Naive thymus-derived CD8-positive, alpha-beta T cell (primary cell): ENCODE measurements around the gene TMEM87A. TPM values are rescaled to one million over a fixed set of nuclear protein-coding genes. Genes with fewer than 3 reads are reported as not detected.

Source experiments
- ATAC-seq, 2 donors: fragments of 150-1000 bp; cut with Tn5 transposase in 1 of 2; sonication (Bioruptor Pico), chemical (Tn5 transposase) in 1 of 2; 1 replicate in 1 of 2; 2 replicates in 1 of 2; pipeline ENCODE4 v1.10.0; 2021; ENCODE audit warnings: mild to moderate bottlenecking in 2 of 2, moderate library complexity in 2 of 2
- POLR2A ChIA-PET: fragments of 350-600 bp; sonication (Branson Sonifier 250); formaldehyde crosslinking; loops from one replicate; lab custom pipeline; 2021; ENCODE audit warnings: antibody characterized with exemption; lab: Charles Lee
- DNase-seq, 10 donors: peaks; one replicate each; pipeline versions ENCODE4 v3.0.0 to v3.0.0-alpha.2; 2020 to 2022
- H3K27ac Mint-ChIP-seq, 10 donors: one replicate each; pipeline ENCODE4 v1.8.0; 2020 to 2022; ENCODE audit warnings: mild to moderate bottlenecking in 10 of 10, mixed read lengths in 10 of 10, moderate library complexity in 4 of 10, inconsistent platforms in 1 of 10
- H3K27me3 Mint-ChIP-seq, 5 donors: one replicate each; pipeline ENCODE4 v1.8.0; 2021 to 2022; ENCODE audit warnings: mixed read lengths in 5 of 5
- H3K36me3 Mint-ChIP-seq, 3 donors: one replicate each; pipeline ENCODE4 v1.8.0; 2020 to 2022; ENCODE audit warnings: mixed read lengths in 3 of 3, mild to moderate bottlenecking in 2 of 3, inconsistent platforms in 1 of 3
- H3K4me1 Mint-ChIP-seq, 4 donors: one replicate each; pipeline ENCODE4 v1.8.0; 2021 to 2022; ENCODE audit warnings: mixed read lengths in 4 of 4
- H3K4me3 Mint-ChIP-seq, 10 donors: one replicate each; pipeline ENCODE4 v1.8.0; 2020 to 2022; ENCODE audit warnings: mild to moderate bottlenecking in 10 of 10, mixed read lengths in 10 of 10, moderate library complexity in 6 of 10, inconsistent platforms in 1 of 10
- H3K9me3 Mint-ChIP-seq, 9 donors: one replicate each; pipeline ENCODE4 v1.8.0; 2020 to 2022; ENCODE audit warnings: mixed read lengths in 9 of 9, mild to moderate bottlenecking in 3 of 9, inconsistent platforms in 1 of 9, moderate library complexity in 1 of 9
- polyA plus RNA-seq, 3 donors: library from polyadenylated mRNA; unstranded; fragments of 300-500 nt; fragmentation: Illumina TruSeq; gene quantifications; one replicate each; pipeline ENCODE4 v1.2.3, GENCODE V29; 2021
- total RNA-seq, 8 experiments: library from RNA in 2 of 8; stranded (reverse) in 2 of 8; gene quantifications; one replicate each; pipeline ENCODE4 v1.2.3 and lab custom pipeline; 2021 to 2026

The TMEM87A gene
- total and polyA plus RNA-seq, 5 experiments from 2014 or later, result 48.9 to 63.7 (median 54.0) TPM

GRCh38 chr15:42193383-42193782 is 79.8 kb downstream of the TMEM87A start:
- no peak for DNase-seq
- H3K27me3 Mint-ChIP-seq, result no peaks in the 10 kb centered on the region
- H3K9me3 Mint-ChIP-seq, result no peaks in the 10 kb centered on the region
- H3K4me1 Mint-ChIP-seq, result peaks cover 9 to 26% (median 16%) of the 10 kb centered on the region in 4 donors
- POLR2A ChIA-PET, result no interaction called here
- no peak overlapping the region for H3K4me3 Mint-ChIP-seq
- peaks cover 0 to 85% (median 34%) of the 10 kb centered on the region in 3 donors for H3K36me3 Mint-ChIP-seq
- ATAC-seq, result no peak
- H3K27ac Mint-ChIP-seq, result peak overlapping the region in 1 of 10 donors; percentile 43

- H3K4me3 Mint-ChIP-seq, result no peak overlapping the region
- H3K4me1 Mint-ChIP-seq, result peaks cover 9 to 26% (median 15%) of the 10 kb centered on the region in 4 donors
- H3K27me3 Mint-ChIP-seq, result no peaks in the 10 kb centered on the region
- DNase-seq (no peak), ATAC-seq (no peak)
- POLR2A ChIA-PET, result no interaction called here
- peak overlapping the region in 2 of 10 donors; percentile 0 to 7 for H3K27ac Mint-ChIP-seq
- no peaks in the 10 kb centered on the region for H3K9me3 Mint-ChIP-seq
- H3K36me3 Mint-ChIP-seq, result peaks cover under 1 to 87% (median 27%) of the 10 kb centered on the region in 3 donors
Observed at GRCh38 chr15:42191610-42192346, 81.5 kb downstream of the TMEM87A start.

- H3K36me3 Mint-ChIP-seq, result peaks cover 5 to 90% (median 24%) of the 10 kb centered on the region in 3 donors
- DNase-seq, result no peak
- H3K4me3 Mint-ChIP-seq, result no peak overlapping the region
- no peaks in the 10 kb centered on the region for H3K27me3 Mint-ChIP-seq
- no peak for ATAC-seq
- peaks cover 8 to 19% (median 10%) of the 10 kb centered on the region in 4 donors for H3K4me1 Mint-ChIP-seq
- H3K9me3 Mint-ChIP-seq, result no peaks in the 10 kb centered on the region
- H3K27ac Mint-ChIP-seq, result peak overlapping the region in 6 of 10 donors; percentile 0 to 75 (median 24)
- POLR2A ChIA-PET, result no interaction called here
Observed at GRCh38 chr15:42190370-42190769, 82.9 kb downstream of the TMEM87A start.

GRCh38 chr15:42185801-42186200 is 87.4 kb downstream of the TMEM87A start:
- peak overlapping the region in 2 of 10 donors; percentile 9 to 40 for H3K27ac Mint-ChIP-seq
- H3K4me1 Mint-ChIP-seq, result peaks cover 5 to 12% (median 6%) of the 10 kb centered on the region in 4 donors
- POLR2A ChIA-PET, result no interaction called here
- no peaks in the 10 kb centered on the region for H3K9me3 Mint-ChIP-seq
- no peak for ATAC-seq
- DNase-seq, result no peak
- peaks cover 9 to 92% (median 37%) of the 10 kb centered on the region in 3 donors for H3K36me3 Mint-ChIP-seq
- H3K27me3 Mint-ChIP-seq, result no peaks in the 10 kb centered on the region
- no peak overlapping the region for H3K4me3 Mint-ChIP-seq

GRCh38 chr15:42184736-42185135 is 88.5 kb downstream of the TMEM87A start:
- no peak for ATAC-seq
- POLR2A ChIA-PET, result no interaction called here
- peaks cover 9 to 92% (median 37%) of the 10 kb centered on the region in 3 donors for H3K36me3 Mint-ChIP-seq

GRCh38 chr15:42184296-42184695 is 88.9 kb downstream of the TMEM87A start:
- H3K36me3 Mint-ChIP-seq, result peaks cover 9 to 91% (median 37%) of the 10 kb centered on the region in 3 donors
- H3K9me3 Mint-ChIP-seq, result no peaks in the 10 kb centered on the region
- no peak for DNase-seq
- no peaks in the 10 kb centered on the region for H3K27me3 Mint-ChIP-seq
- ATAC-seq, result no peak
- peak overlapping the region in 1 of 10 donors; percentile 15 for H3K4me3 Mint-ChIP-seq
- POLR2A ChIA-PET, result no interaction called here
- peak overlapping the region in 1 of 10 donors; percentile 1 for H3K27ac Mint-ChIP-seq
- peaks cover 0 to 7% (median 2%) of the 10 kb centered on the region in 4 donors for H3K4me1 Mint-ChIP-seq

More at GRCh38 chr15:42184736-42185135, 88.5 kb downstream of the TMEM87A start:
- H3K27ac Mint-ChIP-seq, result peak overlapping the region in 1 of 10 donors; percentile 40
- no peaks in the 10 kb centered on the region for H3K27me3 Mint-ChIP-seq
- no peak for DNase-seq
- peaks cover 0 to 7% (median 2%) of the 10 kb centered on the region in 4 donors for H3K4me1 Mint-ChIP-seq
- no peak overlapping the region for H3K4me3 Mint-ChIP-seq
- no peaks in the 10 kb centered on the region for H3K9me3 Mint-ChIP-seq

GRCh38 chr15:42182961-42183360 is 90.3 kb downstream of the TMEM87A start:
- DNase-seq, result no peak
- Mint-ChIP-seq H3K4me1 (peaks cover 0 to 7% (median 2%) of the 10 kb centered on the region in 4 donors), H3K27ac (peak overlapping the region in 5 of 10 donors; percentile 3 to 78 (median 27)), H3K36me3 (peaks cover 13 to 91% (median 39%) of the 10 kb centered on the region in 3 donors), H3K9me3 (no peaks in the 10 kb centered on the region), H3K4me3 (no peak overlapping the region), H3K27me3 (no peaks in the 10 kb centered on the region)
- ATAC-seq, result no peak
- POLR2A ChIA-PET, result no interaction called here

GRCh38 chr15:42182328-42182886 is 90.8 kb downstream of the TMEM87A start:
- POLR2A ChIA-PET, result no interaction called here
- Mint-ChIP-seq H3K36me3 (peaks cover 14 to 91% (median 38%) of the 10 kb centered on the region in 3 donors), H3K27me3 (no peaks in the 10 kb centered on the region), H3K4me1 (peaks cover 0 to 7% (median 2%) of the 10 kb centered on the region in 4 donors), H3K9me3 (no peaks in the 10 kb centered on the region), H3K4me3 (no peak overlapping the region), H3K27ac (peak overlapping the region in 1 of 10 donors; percentile 27)
- DNase-seq (no peak), ATAC-seq (no peak)

GRCh38 chr15:42178056-42178455 is 95.2 kb downstream of the TMEM87A start:
- H3K4me3 Mint-ChIP-seq, result no peak overlapping the region
- H3K27ac Mint-ChIP-seq, result peak overlapping the region in 2 of 10 donors; percentile 3 to 60
- H3K36me3 Mint-ChIP-seq, result peaks cover 17 to 89% (median 37%) of the 10 kb centered on the region in 3 donors
- ATAC-seq (no peak), DNase-seq (no peak)
- POLR2A ChIA-PET, result no interaction called here
- no peaks in the 10 kb centered on the region for H3K27me3 Mint-ChIP-seq
- no peaks in the 10 kb centered on the region for H3K4me1 Mint-ChIP-seq
- H3K9me3 Mint-ChIP-seq, result no peaks in the 10 kb centered on the region

GRCh38 chr15:42175671-42176070 is 97.6 kb downstream of the TMEM87A start:
- H3K4me1 Mint-ChIP-seq, result peaks cover 0 to 9% (median 0%) of the 10 kb centered on the region in 4 donors
- no peak for ATAC-seq
- H3K36me3 Mint-ChIP-seq, result peaks cover 13 to 92% (median 42%) of the 10 kb centered on the region in 3 donors
- H3K27me3 Mint-ChIP-seq, result no peaks in the 10 kb centered on the region
- no peak for DNase-seq
- POLR2A ChIA-PET, result no interaction called here
- H3K9me3 Mint-ChIP-seq, result no peaks in the 10 kb centered on the region
- H3K4me3 Mint-ChIP-seq, result no peak overlapping the region
- peak overlapping the region in 2 of 10 donors; percentile 7 to 22 for H3K27ac Mint-ChIP-seq

- Mint-ChIP-seq H3K9me3 (no peaks in the 10 kb centered on the region), H3K4me1 (peaks cover 0 to 9% (median 0%) of the 10 kb centered on the region in 4 donors), H3K27me3 (no peaks in the 10 kb centered on the region), H3K27ac (peak overlapping the region in 4 of 10 donors; percentile 12 to 47 (median 34)), H3K4me3 (no peak overlapping the region), H3K36me3 (peaks cover 8 to 91% (median 31%) of the 10 kb centered on the region in 3 donors)
- DNase-seq (no peak), ATAC-seq (no peak)
- POLR2A ChIA-PET, result no interaction called here
Observed at GRCh38 chr15:42172475-42172874, 100.8 kb downstream of the TMEM87A start.

- H3K4me3 Mint-ChIP-seq, result no peak overlapping the region
- H3K4me1 Mint-ChIP-seq, result peaks cover 0 to 9% (median 0%) of the 10 kb centered on the region in 4 donors
- no peak for DNase-seq
- ATAC-seq, result no peak
- H3K9me3 Mint-ChIP-seq, result no peaks in the 10 kb centered on the region
- POLR2A ChIA-PET, result no interaction called here
- peak overlapping the region in 6 of 10 donors; percentile 12 to 47 (median 30) for H3K27ac Mint-ChIP-seq
- no peaks in the 10 kb centered on the region for H3K27me3 Mint-ChIP-seq
- H3K36me3 Mint-ChIP-seq, result peaks cover 8 to 91% (median 33%) of the 10 kb centered on the region in 3 donors
Observed at GRCh38 chr15:42171795-42172194, 101.4 kb downstream of the TMEM87A start.

- no peak overlapping the region for H3K4me3 Mint-ChIP-seq
- POLR2A ChIA-PET, result no interaction called here
Observed at GRCh38 chr15:42171122-42171521, 102.1 kb downstream of the TMEM87A start.

More at GRCh38 chr15:42171122-42171521, 102.1 kb downstream of the TMEM87A start:
- ATAC-seq (no peak), DNase-seq (no peak)
- Mint-ChIP-seq H3K27me3 (no peaks in the 10 kb centered on the region), H3K9me3 (no peaks in the 10 kb centered on the region), H3K27ac (peak overlapping the region in 3 of 10 donors; percentile 37 to 47 (median 41)), H3K4me1 (peaks cover 0 to 9% (median under 1%) of the 10 kb centered on the region in 4 donors), H3K36me3 (peaks cover 8 to 93% (median 33%) of the 10 kb centered on the region in 3 donors)
